RWPE2 (cell line): Measurements from ENCODE around the gene SESN3.
A peak's percentile ranks its signal among the peaks of the same experiment; 100 is the strongest.

ENCODE experiments used
- ATAC-seq: fragments of 200-7000 bp; cut with Tn5 transposase; 3 replicates; pipeline ENCODE4 v1.9.1; 2021; ENCODE audit warnings: low read depth
- DNase-seq: peaks from one replicate; pipeline ENCODE4 v3.0.0-alpha.2; 2020; ENCODE audit warnings: low spot score
- H3K27ac ChIP-seq: fragments of 450-650 bp; 2 replicates; pipeline ENCODE4 v1.5.1; 2017; ENCODE audit warnings: mild to moderate bottlenecking; ENCODE audit not compliant: poor library complexity, severe bottlenecking
- H3K27me3 ChIP-seq: fragments of 250-450 bp; sonication (Bioruptor Pico); 2 replicates; pipeline ENCODE4 v1.5.1; 2021; ENCODE audit warnings: mild to moderate bottlenecking, moderate library complexity; ENCODE audit not compliant: insufficient read depth, poor library complexity, severe bottlenecking
- H3K36me3 ChIP-seq: fragments of 250-450 bp; sonication (Bioruptor Pico); 2 replicates; pipeline ENCODE4 v1.5.1; 2020; ENCODE audit warnings: low read depth, mild to moderate bottlenecking, moderate library complexity
- H3K4me1 ChIP-seq: fragments of 250-450 bp; sonication (Bioruptor Pico); 2 replicates; pipeline ENCODE4 v1.5.1; 2021; ENCODE audit warnings: mild to moderate bottlenecking, moderate library complexity; ENCODE audit not compliant: insufficient read depth, poor library complexity, severe bottlenecking
- H3K4me3 ChIP-seq: fragments of 250-450 bp; sonication (Bioruptor Pico); 2 replicates; pipeline ENCODE4 v1.5.1; 2021; ENCODE audit warnings: mild to moderate bottlenecking, moderate library complexity; ENCODE audit not compliant: severe bottlenecking
- H3K9me3 ChIP-seq: fragments of 250-450 bp; sonication (Bioruptor Pico); 2 replicates; pipeline ENCODE4 v1.5.1; 2021; ENCODE audit warnings: mild to moderate bottlenecking, moderate library complexity; ENCODE audit not compliant: severe bottlenecking
- CTCF ChIP-seq: fragments of 450-650 bp; IDR thresholded peaks from one replicate; pipeline ENCODE4 v1.5.1; 2017; ENCODE audit warnings: mild to moderate bottlenecking, moderate library complexity; ENCODE audit not compliant: poor library complexity, severe bottlenecking

SESN3 gene

GRCh38 chr11:95239871-95240649, 9.1 kb upstream of the SESN3 start:
- no peak for ATAC-seq

DNA sequence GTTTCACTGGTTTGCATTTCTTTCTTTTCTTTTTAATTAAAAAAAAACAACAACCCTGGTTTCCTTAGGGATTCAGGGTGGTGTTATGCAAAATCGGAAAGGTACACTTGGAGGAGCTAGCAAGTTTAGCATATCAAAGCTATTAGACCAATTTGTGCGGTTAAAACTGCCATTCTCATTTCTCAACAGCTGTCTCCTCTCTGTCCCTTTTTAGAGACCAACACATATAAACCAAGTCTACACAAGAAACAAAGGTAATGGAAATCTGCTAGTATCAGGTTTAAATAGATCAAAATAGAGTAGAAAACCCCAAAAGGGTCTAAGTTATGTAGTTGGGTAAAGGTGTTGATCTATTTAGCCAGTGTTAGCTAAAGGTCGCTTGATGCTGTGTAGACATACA, 1.7 kb upstream of the SESN3 start:
- Histone ChIP-seq H3K4me3 (no peak overlapping the region), H3K9me3 (no peaks in the 10 kb centered on the region), H3K4me1 (peaks cover 20% of the 10 kb centered on the region), H3K36me3 (no peaks in the 10 kb centered on the region), H3K27me3 (no peaks in the 10 kb centered on the region), H3K27ac (no peak overlapping the region)
- DNase-seq (no peak), ATAC-seq (no peak)
- TF ChIP-seq CTCF: no peak

More at GRCh38 chr11:95239871-95240649, 9.1 kb upstream of the SESN3 start:
- TF ChIP-seq CTCF: no peak
- Histone ChIP-seq H3K4me1 (peaks cover 6% of the 10 kb centered on the region), H3K4me3 (no peak overlapping the region), H3K36me3 (no peaks in the 10 kb centered on the region), H3K27ac (no peak overlapping the region), H3K9me3 (no peaks in the 10 kb centered on the region), H3K27me3 (no peaks in the 10 kb centered on the region)
- DNase-seq: no peak

GRCh38 chr11:95231881-95232605, 1.0 kb upstream of the SESN3 start:
- no peak for TF ChIP-seq CTCF
- ATAC-seq (no peak), DNase-seq (peak; percentile 58)
- H3K9me3 ChIP-seq: no peaks in the 10 kb centered on the region
- H3K4me1 ChIP-seq: peaks cover 23% of the 10 kb centered on the region
- H3K27ac ChIP-seq: peak overlapping the region; percentile 31
- H3K36me3 ChIP-seq: no peaks in the 10 kb centered on the region
- peak overlapping the region; percentile 20 for H3K4me3 ChIP-seq
- no peaks in the 10 kb centered on the region for H3K27me3 ChIP-seq

- TF ChIP-seq CTCF: no peak
- Histone ChIP-seq H3K4me1 (peaks cover 23% of the 10 kb centered on the region), H3K27me3 (no peaks in the 10 kb centered on the region), H3K27ac (peak overlapping the region; percentile 77), H3K36me3 (no peaks in the 10 kb centered on the region), H3K9me3 (no peaks in the 10 kb centered on the region), H3K4me3 (peak overlapping the region; percentile 96)
- ATAC-seq (peak; percentile 13), DNase-seq (no peak)
Observed at GRCh38 chr11:95230810-95231126, 234 bp downstream of the SESN3 start.
